ENCODE results near the gene ZNF18.

Gene ZNF18

GRCh38 chr17:12024327-12024726 is 27.1 kb upstream of the ZNF18 start:
- Histone ChIP-seq H3K36me3 (ENCODE audit: control insufficient read depth, insufficient read depth, low read length) (peaks cover 10% of the 10 kb centered on the region), H3K4me1 (ENCODE audit: control insufficient read depth, insufficient read depth, low read length, poor library complexity, severe bottlenecking) (peaks cover 10% of the 10 kb centered on the region), H3K4me3 (ENCODE audit: extremely low read depth, insufficient read depth, low read length, poor library complexity, severe bottlenecking) (no peak overlapping the region), H3K9me3 (ENCODE audit: control insufficient read depth, low read length) (no peaks in the 10 kb centered on the region), H3K27ac (ENCODE audit: low read depth, low read length, severe bottlenecking) (no peak overlapping the region)
- WGBS, 2 experiments (ENCODE audit: insufficient coverage in 2 of 2) = no CpG with 5 or more reads among the region's 1 CpG

- H3K9me3 ChIP-seq (ENCODE audit: control insufficient read depth, low read length) = no peaks in the 10 kb centered on the region
- peaks cover 10% of the 10 kb centered on the region for H3K4me1 ChIP-seq (ENCODE audit: control insufficient read depth, insufficient read depth, low read length, poor library complexity, severe bottlenecking)
- peak overlapping the region; percentile 65 for H3K4me3 ChIP-seq (ENCODE audit: extremely low read depth, insufficient read depth, low read length, poor library complexity, severe bottlenecking)
- peaks cover 10% of the 10 kb centered on the region for H3K36me3 ChIP-seq (ENCODE audit: control insufficient read depth, insufficient read depth, low read length)
- H3K27ac ChIP-seq (ENCODE audit: low read depth, low read length, severe bottlenecking) = no peak overlapping the region
- 86 to 100% methylated on average over 1 of the region's 2 CpGs for WGBS, 2 experiments (ENCODE audit: insufficient coverage in 2 of 2)
These were observed 25.0 kb upstream of the ZNF18 start for GRCh38 chr17:12022310-12022709.

- Histone ChIP-seq H3K27ac (ENCODE audit: low read depth, low read length, severe bottlenecking) (no peak overlapping the region), H3K36me3 (ENCODE audit: control insufficient read depth, insufficient read depth, low read length) (peaks cover 3% of the 10 kb centered on the region), H3K4me1 (ENCODE audit: control insufficient read depth, insufficient read depth, low read length, poor library complexity, severe bottlenecking) (peaks cover 10% of the 10 kb centered on the region), H3K9me3 (ENCODE audit: control insufficient read depth, low read length) (no peaks in the 10 kb centered on the region), H3K4me3 (ENCODE audit: extremely low read depth, insufficient read depth, low read length, poor library complexity, severe bottlenecking) (peak overlapping the region; percentile 65)
- 0% methylated on average over 2 of the region's 3 CpGs; no CpG with 5 or more reads in 1 of the 2 experiments for WGBS, 2 experiments (ENCODE audit: insufficient coverage in 2 of 2)
These were observed 24.4 kb upstream of the ZNF18 start for GRCh38 chr17:12021623-12022140.

DNA sequence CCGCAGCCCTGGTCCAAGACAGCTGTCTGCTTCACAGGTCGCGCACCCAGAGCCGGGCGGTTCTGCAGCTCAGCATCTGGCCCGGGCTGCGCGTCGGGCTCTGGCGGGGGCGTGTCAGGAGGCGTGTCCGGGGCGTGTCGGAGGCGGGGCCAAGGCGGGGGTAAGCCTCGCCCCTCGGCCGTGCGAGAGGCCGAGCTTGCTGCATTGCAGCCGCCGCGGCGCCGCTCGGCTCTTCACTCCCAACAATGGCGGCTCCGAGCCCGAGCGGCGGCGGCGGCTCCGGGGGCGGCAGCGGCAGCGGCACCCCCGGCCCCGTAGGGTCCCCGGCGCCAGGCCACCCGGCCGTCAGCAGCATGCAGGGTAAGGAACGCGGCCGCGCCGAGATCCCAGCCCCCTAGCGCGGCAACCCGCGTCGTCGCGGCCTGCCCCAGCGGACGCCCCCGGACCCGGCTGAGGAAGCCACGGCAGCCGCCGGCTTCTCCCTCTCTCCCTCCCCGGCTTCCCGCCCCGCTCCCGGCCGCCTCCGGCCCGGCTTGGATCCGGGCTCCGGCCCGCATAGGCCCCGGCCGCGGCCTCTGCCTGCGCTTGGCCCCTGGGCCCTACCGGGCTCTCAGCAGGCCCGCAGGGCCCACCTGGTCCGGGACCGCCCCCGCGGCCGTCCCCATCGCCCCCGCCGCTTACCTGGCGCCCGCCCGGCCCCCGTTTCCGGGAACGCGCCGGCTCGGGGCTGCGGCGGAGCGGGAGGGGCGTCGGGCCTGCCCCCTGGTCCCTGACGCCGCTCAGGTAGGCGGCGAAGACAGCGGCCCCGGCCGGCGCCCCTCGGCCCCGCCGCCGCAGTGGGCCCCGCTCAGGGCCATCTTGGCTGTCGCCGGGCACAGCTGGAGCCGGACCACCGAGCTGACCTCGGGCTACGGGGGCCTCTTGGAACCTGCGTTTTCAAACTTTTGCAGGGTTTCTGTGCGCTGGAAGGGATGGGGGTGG is 23.7 kb upstream of the ZNF18 start, which contains the start of gene MAP2K4:
Gene MAP2K4, plus strand, starts transcription at position 236 of the 981 bp plus-strand sequence. Its CDS starts 10 bp downstream, at position 246.
- Histone ChIP-seq H3K4me3 (ENCODE audit: extremely low read depth, insufficient read depth, low read length, poor library complexity, severe bottlenecking) (peak within 1 kb of the TSS; percentile 65), H3K36me3 (ENCODE audit: control insufficient read depth, insufficient read depth, low read length) (no peaks in the 10 kb centered on the region), H3K4me1 (ENCODE audit: control insufficient read depth, insufficient read depth, low read length, poor library complexity, severe bottlenecking) (peaks cover 10% of the 10 kb centered on the region), H3K27ac (ENCODE audit: low read depth, low read length, severe bottlenecking) (peak within 1 kb of the TSS; percentile 88), H3K9me3 (ENCODE audit: control insufficient read depth, low read length) (no peaks in the 10 kb centered on the region)
- WGBS, 2 experiments (ENCODE audit: insufficient coverage in 2 of 2) = 0% methylated on average over 80 to 105 of the region's 123 CpGs

DNA sequence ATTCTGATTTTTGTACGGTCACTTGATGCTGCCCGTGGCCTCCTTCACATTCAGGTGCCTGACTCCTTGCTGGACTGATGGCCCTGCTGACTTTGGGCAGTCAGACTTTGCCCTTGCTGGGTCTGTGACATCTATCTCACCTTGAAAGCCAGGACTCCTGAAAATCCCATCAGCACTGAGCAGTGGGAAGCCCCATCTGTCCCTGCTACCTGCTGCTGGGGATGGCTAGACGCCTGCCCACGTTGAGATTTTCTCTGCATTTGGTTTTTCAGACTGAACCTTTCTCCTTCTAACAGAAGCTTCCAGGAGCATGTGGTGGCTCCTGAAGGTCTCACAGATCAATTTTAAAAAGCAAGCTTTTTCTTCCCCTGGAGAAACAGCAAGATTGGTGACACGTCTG is 10.2 kb upstream of the ZNF18 start:
- no peaks in the 10 kb centered on the region for H3K9me3 ChIP-seq (ENCODE audit: control insufficient read depth, low read length)
- H3K4me3 ChIP-seq (ENCODE audit: extremely low read depth, insufficient read depth, low read length, poor library complexity, severe bottlenecking) = no peak overlapping the region
- H3K27ac ChIP-seq (ENCODE audit: low read depth, low read length, severe bottlenecking) = no peak overlapping the region
- H3K4me1 ChIP-seq (ENCODE audit: control insufficient read depth, insufficient read depth, low read length, poor library complexity, severe bottlenecking) = no peaks in the 10 kb centered on the region
- 84 to 94% methylated on average over 5 of the region's 5 CpGs for WGBS, 2 experiments (ENCODE audit: insufficient coverage in 2 of 2)
- H3K36me3 ChIP-seq (ENCODE audit: control insufficient read depth, insufficient read depth, low read length) = no peaks in the 10 kb centered on the region

DNA sequence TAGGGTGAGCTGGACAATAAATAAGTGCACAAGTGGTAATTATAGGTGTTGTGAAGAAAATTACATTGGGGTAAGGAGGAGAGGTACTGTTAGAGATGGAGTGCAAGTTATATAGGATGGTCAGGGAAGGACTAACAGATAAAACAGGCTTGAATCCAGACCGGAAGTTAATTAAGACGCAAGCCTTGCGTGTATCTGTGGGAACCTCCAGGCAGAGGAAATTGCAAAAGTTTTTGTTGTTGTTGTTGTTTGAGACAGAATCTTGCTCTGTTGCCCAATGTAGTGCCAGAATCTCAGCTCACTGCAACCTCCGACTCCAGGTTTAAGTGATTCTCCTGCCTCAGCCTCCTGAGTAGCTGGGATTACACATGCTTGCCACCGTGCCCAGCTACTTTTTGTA is 2.4 kb upstream of the ZNF18 start:
- 97 to 100% methylated on average over 3 to 5 of the region's 5 CpGs for WGBS, 2 experiments (ENCODE audit: insufficient coverage in 2 of 2)
- Histone ChIP-seq H3K27ac (ENCODE audit: low read depth, low read length, severe bottlenecking) (no peak overlapping the region), H3K36me3 (ENCODE audit: control insufficient read depth, insufficient read depth, low read length) (no peaks in the 10 kb centered on the region), H3K9me3 (ENCODE audit: control insufficient read depth, low read length) (no peaks in the 10 kb centered on the region), H3K4me3 (ENCODE audit: extremely low read depth, insufficient read depth, low read length, poor library complexity, severe bottlenecking) (no peak overlapping the region), H3K4me1 (ENCODE audit: control insufficient read depth, insufficient read depth, low read length, poor library complexity, severe bottlenecking) (peaks cover 2% of the 10 kb centered on the region)

DNA sequence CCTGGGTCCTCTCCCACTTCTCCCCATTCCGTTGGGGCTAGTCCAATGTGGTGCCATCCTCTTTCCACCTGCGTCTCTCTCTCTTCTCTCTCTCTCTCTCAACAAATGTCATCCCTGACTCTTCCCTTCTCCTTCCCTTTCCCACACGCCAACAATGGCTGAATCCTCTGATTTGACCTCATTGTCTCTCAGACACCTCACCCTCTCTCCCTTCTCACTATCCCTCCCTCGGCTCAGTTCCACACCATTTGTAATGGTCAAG is 628 bp upstream of the ZNF18 start:
- Histone ChIP-seq H3K9me3 (ENCODE audit: control insufficient read depth, low read length) (no peaks in the 10 kb centered on the region), H3K4me3 (ENCODE audit: extremely low read depth, insufficient read depth, low read length, poor library complexity, severe bottlenecking) (peak overlapping the region; percentile 87), H3K4me1 (ENCODE audit: control insufficient read depth, insufficient read depth, low read length, poor library complexity, severe bottlenecking) (peaks cover 2% of the 10 kb centered on the region), H3K36me3 (ENCODE audit: control insufficient read depth, insufficient read depth, low read length) (no peaks in the 10 kb centered on the region), H3K27ac (ENCODE audit: low read depth, low read length, severe bottlenecking) (peak overlapping the region; percentile 85)
- 67 to 77% methylated on average over 3 to 4 of the region's 4 CpGs for WGBS, 2 experiments (ENCODE audit: insufficient coverage in 2 of 2)

GRCh38 chr17:11996722-11997146 is 541 bp downstream of the ZNF18 start:
- Histone ChIP-seq H3K27ac (ENCODE audit: low read depth, low read length, severe bottlenecking) (peak overlapping the region; percentile 85), H3K36me3 (ENCODE audit: control insufficient read depth, insufficient read depth, low read length) (no peaks in the 10 kb centered on the region), H3K4me1 (ENCODE audit: control insufficient read depth, insufficient read depth, low read length, poor library complexity, severe bottlenecking) (peaks cover 2% of the 10 kb centered on the region), H3K4me3 (ENCODE audit: extremely low read depth, insufficient read depth, low read length, poor library complexity, severe bottlenecking) (peak overlapping the region; percentile 87), H3K9me3 (ENCODE audit: control insufficient read depth, low read length) (no peaks in the 10 kb centered on the region)
- 8 to 11% methylated on average over 8 to 13 of the region's 14 CpGs for WGBS, 2 experiments (ENCODE audit: insufficient coverage in 2 of 2)

DNA sequence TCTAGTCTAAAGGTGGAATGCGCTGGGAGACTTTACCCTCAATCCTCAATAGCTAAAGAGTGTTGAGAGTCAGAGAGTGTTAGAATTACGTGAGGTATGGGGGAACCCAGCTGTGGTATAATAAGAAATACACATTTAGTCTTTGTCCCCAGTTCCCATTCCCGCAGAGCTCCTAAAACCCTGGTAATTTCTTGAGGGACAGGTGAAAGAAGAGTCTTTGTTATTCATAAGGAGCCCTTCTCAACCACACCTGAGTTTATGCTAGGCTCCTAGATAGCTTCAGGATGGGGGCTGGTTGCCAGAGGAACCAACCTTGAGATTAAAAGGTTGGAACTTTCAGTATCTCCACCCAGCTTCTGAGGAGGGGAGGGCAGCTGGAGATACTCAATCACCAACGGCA is 5.8 kb downstream of the ZNF18 start:
- Histone ChIP-seq H3K27ac (ENCODE audit: low read depth, low read length, severe bottlenecking) (no peak overlapping the region), H3K36me3 (ENCODE audit: control insufficient read depth, insufficient read depth, low read length) (peaks cover 11% of the 10 kb centered on the region), H3K9me3 (ENCODE audit: control insufficient read depth, low read length) (no peaks in the 10 kb centered on the region), H3K4me3 (ENCODE audit: extremely low read depth, insufficient read depth, low read length, poor library complexity, severe bottlenecking) (no peak overlapping the region), H3K4me1 (ENCODE audit: control insufficient read depth, insufficient read depth, low read length, poor library complexity, severe bottlenecking) (no peaks in the 10 kb centered on the region)
- WGBS, 2 experiments (ENCODE audit: insufficient coverage in 2 of 2) = 0% methylated on average over 1 of the region's 4 CpGs

GRCh38 chr17:11990363-11990983 is 6.8 kb downstream of the ZNF18 start:
- no peak overlapping the region for H3K27ac ChIP-seq (ENCODE audit: low read depth, low read length, severe bottlenecking)
- H3K4me3 ChIP-seq (ENCODE audit: extremely low read depth, insufficient read depth, low read length, poor library complexity, severe bottlenecking) = no peak overlapping the region
- H3K36me3 ChIP-seq (ENCODE audit: control insufficient read depth, insufficient read depth, low read length) = peaks cover 11% of the 10 kb centered on the region
- H3K4me1 ChIP-seq (ENCODE audit: control insufficient read depth, insufficient read depth, low read length, poor library complexity, severe bottlenecking) = no peaks in the 10 kb centered on the region
- 85 to 87% methylated on average over 6 of the region's 7 CpGs for WGBS, 2 experiments (ENCODE audit: insufficient coverage in 2 of 2)
- H3K9me3 ChIP-seq (ENCODE audit: control insufficient read depth, low read length) = no peaks in the 10 kb centered on the region

All from mesodermal cell (in vitro differentiated cells).